ENCODE results near the gene ZNF597.

- TF ChIP-seq TOX (CRISPR knock-in tag; IDR thresholded peaks at IDR 0.05; ENCODE audit: borderline replicate concordance) = no peak
- no peak for TF ChIP-seq SNAI2 (CRISPR knock-in tag; IDR thresholded peaks at IDR 0.05)
- TF ChIP-seq ARNTL (CRISPR knock-in tag; IDR thresholded peaks at IDR 0.05; ENCODE audit: borderline replicate concordance, low read depth) = no peak
- no peak for TF ChIP-seq TCF4 (CRISPR knock-in tag; IDR thresholded peaks at IDR 0.05; ENCODE audit: borderline replicate concordance)
- TF ChIP-seq ZC3H10 (CRISPR knock-in tag; IDR thresholded peaks at IDR 0.05) = no peak
- TF ChIP-seq, protein P1, sequence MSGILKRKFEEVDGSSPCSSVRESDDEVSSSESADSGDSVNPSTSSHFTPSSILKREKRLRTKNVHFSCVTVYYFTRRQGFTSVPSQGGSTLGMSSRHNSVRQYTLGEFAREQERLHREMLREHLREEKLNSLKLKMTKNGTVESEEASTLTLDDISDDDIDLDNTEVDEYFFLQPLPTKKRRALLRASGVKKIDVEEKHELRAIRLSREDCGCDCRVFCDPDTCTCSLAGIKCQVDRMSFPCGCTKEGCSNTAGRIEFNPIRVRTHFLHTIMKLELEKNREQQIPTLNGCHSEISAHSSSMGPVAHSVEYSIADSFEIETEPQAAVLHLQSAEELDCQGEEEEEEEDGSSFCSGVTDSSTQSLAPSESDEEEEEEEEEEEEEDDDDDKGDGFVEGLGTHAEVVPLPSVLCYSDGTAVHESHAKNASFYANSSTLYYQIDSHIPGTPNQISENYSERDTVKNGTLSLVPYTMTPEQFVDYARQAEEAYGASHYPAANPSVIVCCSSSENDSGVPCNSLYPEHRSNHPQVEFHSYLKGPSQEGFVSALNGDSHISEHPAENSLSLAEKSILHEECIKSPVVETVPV (CRISPR knock-in tag; IDR thresholded peaks at IDR 0.05) = no peak
- no peak for TF ChIP-seq ZNF70 (CRISPR knock-in tag; IDR thresholded peaks at IDR 0.05)
- no peak for TF ChIP-seq ISL1 (CRISPR knock-in tag; IDR thresholded peaks at IDR 0.05)
- no peak for TF ChIP-seq ESRRG (CRISPR knock-in tag; IDR thresholded peaks at IDR 0.05)
- TF ChIP-seq PPARA (CRISPR knock-in tag; IDR thresholded peaks at IDR 0.05; ENCODE audit: borderline replicate concordance) = no peak
Observed at GRCh38 chr16:3400446-3400778, 42.9 kb downstream of the ZNF597 start.

Measured in SK-N-SH treated with all-trans-retinoic acid at 6 μM for 48 hours (cell line).